ENCODE measurements around the gene ACE2. TPM values are rescaled to one million over a fixed set of nuclear protein-coding genes. Genes with fewer than 3 reads are reported as not detected.

Gene ACE2
- total and polyA plus RNA-seq, 2 donors (not counting 3 experiments of a cell fraction or from before 2014, with no cell fraction given) = not detected

DNA sequence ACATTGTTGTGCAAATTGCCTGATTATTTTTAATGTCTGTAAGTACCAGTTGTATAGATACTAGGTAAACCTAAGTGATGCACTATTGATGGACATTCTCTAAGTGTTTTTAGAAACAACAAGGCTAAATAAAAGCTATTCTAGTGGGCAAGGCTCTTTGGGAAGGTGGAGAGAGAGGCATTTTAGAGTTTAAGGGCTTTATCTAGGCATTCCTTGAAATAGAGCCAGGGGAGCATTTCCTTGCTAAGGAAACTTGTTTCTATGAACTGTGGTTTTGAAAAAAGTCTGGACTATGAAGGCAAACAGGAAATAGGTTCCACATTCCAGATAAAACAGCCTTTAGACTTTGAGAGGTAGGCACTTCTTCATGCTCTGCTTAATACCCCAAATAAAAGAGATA, 76.3 kb downstream of the ACE2 start:
- BruUV-seq (replicated peaks) = no TSS peak
- H3K36me3 ChIP-seq (ENCODE audit: control insufficient read depth in 2 of 2, extremely low read depth in 1 of 2, insufficient read depth in 2 of 2, low read length in 2 of 2) = peaks cover 8 to 15% of the 10 kb centered on the region in 2 experiments
- H2AFZ ChIP-seq (ENCODE audit: low read depth, low read length) = no peak overlapping the region
- peak overlapping the region; percentile 73 for H3K27ac ChIP-seq (ENCODE audit: insufficient read depth, low read depth, low read length)
- DNase-seq (ENCODE audit: low read depth, low spot score) = peak; percentile 81
- no peaks in the 10 kb centered on the region for H4K20me1 ChIP-seq (replicated peaks; ENCODE audit: control insufficient read depth, extremely low read depth, insufficient read depth, low read length)
- ChIA-PET POLR2A (interaction anchor here (1.1 to 2.8 kb wide), 3 partner anchors 8 to 24 kb away, joined by 4 to 10 read pairs (median 7); partner anchors contain the start of gene BMX), CTCF (interaction anchor here (1.3 to 1.5 kb wide), 3 partner anchors 8 to 22 kb away, joined by 3 to 8 read pairs (median 4); no protein-coding TSS in a partner anchor)
- no peaks in the 10 kb centered on the region for H3K79me2 ChIP-seq (ENCODE audit: control insufficient read depth, insufficient read depth, low read length)
- H3K27me3 ChIP-seq (ENCODE audit: control insufficient read depth in 2 of 2, insufficient read depth in 2 of 2, low read length in 2 of 2) = no peaks in the 10 kb centered on the region
- peak overlapping the region; percentile 55 for H3K9ac ChIP-seq (replicated peaks; ENCODE audit: extremely low read depth, insufficient read depth, low read length)
- dilution Hi-C loops (cut with MboI; ENCODE audit: extremely low pct_ligation_motif_present, low sequenced_read_pairs) = no loop called here
- H3K9me1 ChIP-seq (replicated peaks; ENCODE audit: control insufficient read depth, extremely low read depth, insufficient read depth, low read length) = no peaks in the 10 kb centered on the region
- TF ChIP-seq GATA2 (IDR thresholded peaks at IDR 0.05; ENCODE audit: insufficient read depth, insufficient read length, low read depth, low read length) (peak; percentile 78), POLR2AphosphoS5 (IDR thresholded peaks at IDR 0.05; ENCODE audit: insufficient read depth, low read depth, low read length) (peak; percentile 37), MYC (IDR thresholded peaks at IDR 0.05; ENCODE audit: low read depth, low read length) (no peak), FOS (IDR thresholded peaks at IDR 0.05; ENCODE audit: borderline replicate concordance, insufficient read depth, low read length) (no peak), JUN (IDR thresholded peaks at IDR 0.05; ENCODE audit: borderline replicate concordance, insufficient read depth, insufficient read length, low read depth) (peak; percentile 11)
- TF ChIP-seq, protein P1, sequence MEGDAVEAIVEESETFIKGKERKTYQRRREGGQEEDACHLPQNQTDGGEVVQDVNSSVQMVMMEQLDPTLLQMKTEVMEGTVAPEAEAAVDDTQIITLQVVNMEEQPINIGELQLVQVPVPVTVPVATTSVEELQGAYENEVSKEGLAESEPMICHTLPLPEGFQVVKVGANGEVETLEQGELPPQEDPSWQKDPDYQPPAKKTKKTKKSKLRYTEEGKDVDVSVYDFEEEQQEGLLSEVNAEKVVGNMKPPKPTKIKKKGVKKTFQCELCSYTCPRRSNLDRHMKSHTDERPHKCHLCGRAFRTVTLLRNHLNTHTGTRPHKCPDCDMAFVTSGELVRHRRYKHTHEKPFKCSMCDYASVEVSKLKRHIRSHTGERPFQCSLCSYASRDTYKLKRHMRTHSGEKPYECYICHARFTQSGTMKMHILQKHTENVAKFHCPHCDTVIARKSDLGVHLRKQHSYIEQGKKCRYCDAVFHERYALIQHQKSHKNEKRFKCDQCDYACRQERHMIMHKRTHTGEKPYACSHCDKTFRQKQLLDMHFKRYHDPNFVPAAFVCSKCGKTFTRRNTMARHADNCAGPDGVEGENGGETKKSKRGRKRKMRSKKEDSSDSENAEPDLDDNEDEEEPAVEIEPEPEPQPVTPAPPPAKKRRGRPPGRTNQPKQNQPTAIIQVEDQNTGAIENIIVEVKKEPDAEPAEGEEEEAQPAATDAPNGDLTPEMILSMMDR (IDR thresholded peaks at IDR 0.05; ENCODE audit: extremely low read depth in 1 of 2, insufficient read depth in 1 of 2, low read depth in 1 of 2, low read length in 2 of 2) = no peak
- peak; percentile 86 for FAIRE-seq
- H3K4me3 ChIP-seq (replicated peaks in 1 of 3; ENCODE audit: insufficient read depth in 1 of 3, low read depth in 1 of 3, low read length in 3 of 3) = no peak overlapping the region
- H3K4me1 ChIP-seq (ENCODE audit: control insufficient read depth, extremely low read depth, insufficient read depth, low read length) = peaks cover 74% of the 10 kb centered on the region
- H3K4me2 ChIP-seq (ENCODE audit: insufficient read depth, low read length) = peak overlapping the region; percentile 67
- no peaks in the 10 kb centered on the region for H3K9me3 ChIP-seq (replicated peaks; ENCODE audit: control insufficient read depth, insufficient read depth, low read length)
- intact Hi-C loops (cut with micrococcal nuclease) = loop anchor here (1.0 to 2.0 kb wide), 3 partner anchors 8 to 40 kb away; partner anchors contain the start of gene BMX

Measured in endothelial cell of umbilical vein (primary cell).